K562 (cell line): Measurements from ENCODE around the gene ZNF385D. TPM values are rescaled to one million over a fixed set of nuclear protein-coding genes. Genes with fewer than 3 reads are reported as not detected.

Source experiments
- ATAC-seq: fragments of 200-7000 bp; cut with Tn5 transposase; 3 replicates; pipeline ENCODE4 v1.9.1; 2020; ENCODE audit warnings: moderate library complexity
- BruUV-seq: library from RNA; stranded (reverse); fragments of 400-500 nt; replicated peaks from 2 replicates; lab custom pipeline; 2021; lab: Mats Ljungman, UMichigan
- CTCF ChIA-PET: fragments of 300-600 bp; formaldehyde crosslinking; extraction: SDS; loops from one replicate; lab custom pipeline; 2021; ENCODE audit warnings: low intra/inter-chr PET ratio; lab: Yijun Ruan, JAX
- POLR2A ChIA-PET: fragments of 300-600, 350-650 bp; sonication (Branson Sonifier 250); formaldehyde crosslinking; extraction: SDS; loops from one replicate; lab custom pipeline; 2021; ENCODE audit warnings: antibody characterized with exemption, inconsistent platforms; lab: Yijun Ruan, JAX
- DNase-seq, 4 experiments: peaks; one replicate each; pipeline versions ENCODE4 v3.0.0 to v3.0.0-alpha.2; 2011 to 2018; ENCODE audit warnings: low spot score in 3 of 4, mixed read lengths in 3 of 4; ENCODE audit errors: extremely low read depth in 1 of 4
- FAIRE-seq: peaks from 2 replicates; lab custom pipeline; 2011; peaks lifted over from hg19 to GRCh38; lab: Jason Lieb, UNC
- H2AFZ ChIP-seq: 2 replicates; pipeline ENCODE4 v1.6.0; 2011; ENCODE audit warnings: low read depth, low read length, control low read depth, inconsistent platforms
- H3K27ac ChIP-seq: fragments of 200-600 bp; 3 replicates; pipeline ENCODE4 v1.8.0; 2011; ENCODE audit warnings: low read depth, mild to moderate bottlenecking, control low read depth, inconsistent platforms, low read length, moderate library complexity, mixed read lengths; ENCODE audit errors: extremely low read depth
- H3K27me3 ChIP-seq, 2 experiments: fragments of 300-600 bp in 1 of 2; 2 replicates in 1 of 2; 3 replicates in 1 of 2; pipeline versions ENCODE4 v1.6.0 to v1.8.0; 2011; ENCODE audit warnings: inconsistent platforms in 2 of 2, low read length in 2 of 2, mild to moderate bottlenecking in 1 of 2, mixed read lengths in 1 of 2, moderate library complexity in 1 of 2; ENCODE audit not compliant: control insufficient read depth in 2 of 2, insufficient read depth in 2 of 2
- H3K36me3 ChIP-seq: fragments of 300-600 bp; 3 replicates; pipeline ENCODE4 v1.8.0; 2011; ENCODE audit warnings: mild to moderate bottlenecking, low read length, inconsistent platforms; ENCODE audit not compliant: control insufficient read depth, insufficient read depth
- H3K4me1 ChIP-seq, 2 experiments: fragments of 200-600 bp in 1 of 2; replicated peaks in 1 of 2; 2 replicates in 1 of 2; 3 replicates in 1 of 2; pipeline versions ENCODE4 v1.5.1 to v1.8.0; 2011; ENCODE audit warnings: inconsistent platforms in 2 of 2, low read length in 2 of 2, mild to moderate bottlenecking in 1 of 2, mixed read lengths in 1 of 2, moderate library complexity in 1 of 2; ENCODE audit not compliant: control insufficient read depth in 2 of 2, insufficient read depth in 2 of 2
- H3K4me2 ChIP-seq: 2 replicates; pipeline ENCODE4 v1.6.1; 2011; ENCODE audit warnings: low read length, control low read depth, inconsistent platforms, mixed read lengths; ENCODE audit not compliant: insufficient read depth
- H3K4me3 ChIP-seq: fragments of 200-600 bp; sonication (generic), shearing (Covaris generic); 2 replicates; pipeline ENCODE4 v1.5.1; 2016; ENCODE audit warnings: control low read depth, inconsistent platforms
- H3K79me2 ChIP-seq: fragments of 200-600 bp; 3 replicates; pipeline ENCODE4 v1.8.0; 2011; ENCODE audit warnings: low read length, inconsistent platforms; ENCODE audit not compliant: control insufficient read depth, insufficient read depth
- H3K9ac ChIP-seq, 2 experiments: 2 replicates each; pipeline versions ENCODE4 v1.6.0 to v1.6.1; 2011; ENCODE audit warnings: low read depth in 2 of 2, low read length in 2 of 2, control low read depth in 1 of 2, inconsistent platforms in 1 of 2, mild to moderate bottlenecking in 1 of 2, mixed read lengths in 1 of 2; ENCODE audit not compliant: insufficient read depth in 1 of 2
- H3K9me1 ChIP-seq: one replicate; pipeline ENCODE4 v1.6.0; 2011; ENCODE audit warnings: inconsistent platforms, mild to moderate bottlenecking, low read length, moderate library complexity; ENCODE audit not compliant: control insufficient read depth, insufficient read depth
- H3K9me3 ChIP-seq: replicated peaks from 2 replicates; pipeline ENCODE4 v1.5.1; 2011; ENCODE audit warnings: low read depth, low read length, inconsistent platforms; ENCODE audit not compliant: control insufficient read depth, insufficient read depth
- H4K20me1 ChIP-seq: replicated peaks from 2 replicates; pipeline ENCODE4 v1.6.1; 2011; ENCODE audit warnings: low read length, inconsistent platforms, mixed read lengths; ENCODE audit not compliant: control insufficient read depth, insufficient read depth
- ARHGAP35 ChIP-seq: fragments of 450-650 bp; IDR thresholded peaks from 2 replicates; pipeline ENCODE4 v1.6.1; 2018; ENCODE audit not compliant: partially characterized antibody
- ARID2 ChIP-seq: fragments of 450-650 bp; IDR thresholded peaks from 2 replicates; pipeline ENCODE4 v1.6.1; 2017; ENCODE audit warnings: antibody characterized with exemption, mild to moderate bottlenecking
- C11orf30 ChIP-seq: fragments of 450-650 bp; IDR thresholded peaks from 2 replicates; pipeline ENCODE4 v1.6.1; 2016; ENCODE audit warnings: low read depth, mild to moderate bottlenecking
- HDAC1 ChIP-seq, 2 experiments: fragments of 450-650 bp; IDR thresholded peaks; 2 replicates each; pipeline ENCODE4 v1.6.1; 2016 to 2017; ENCODE audit warnings: inconsistent platforms in 1 of 2, mild to moderate bottlenecking in 1 of 2, moderate library complexity in 1 of 2
- HDAC3 ChIP-seq: fragments of 450-650 bp; IDR thresholded peaks from 2 replicates; pipeline ENCODE4 v1.6.1; 2018; ENCODE audit warnings: borderline replicate concordance, mild to moderate bottlenecking, moderate library complexity; ENCODE audit not compliant: partially characterized antibody
- KHSRP ChIP-seq: fragments of 450-650 bp; IDR thresholded peaks from 2 replicates; pipeline ENCODE4 v1.6.1; 2017
- MAFF ChIP-seq: IDR thresholded peaks from 2 replicates; pipeline ENCODE4 v1.6.1; 2012; ENCODE audit warnings: low read length, improper control_type of control experiment
- MAFK ChIP-seq: IDR thresholded peaks from 2 replicates; pipeline ENCODE4 v1.6.1; 2011; ENCODE audit warnings: low read length, improper control_type of control experiment
- MTA1 ChIP-seq: fragments of 450-650 bp; IDR thresholded peaks from 2 replicates; pipeline ENCODE4 v1.6.1; 2017; ENCODE audit warnings: borderline replicate concordance
- NBN ChIP-seq: fragments of 450-650 bp; IDR thresholded peaks from 2 replicates; pipeline ENCODE4 v1.6.1; 2016; ENCODE audit warnings: low read depth, mild to moderate bottlenecking
- NCOA6 ChIP-seq: fragments of 450-650 bp; IDR thresholded peaks from 2 replicates; pipeline ENCODE4 v1.6.1; 2017; ENCODE audit warnings: mild to moderate bottlenecking
- PTRF ChIP-seq: fragments of 450-650 bp; IDR thresholded peaks from 2 replicates; pipeline ENCODE4 v1.6.1; 2016; ENCODE audit warnings: mild to moderate bottlenecking, missing genetic modification characterization, missing compliant biosample characterization
- TCF3 ChIP-seq: sonication (generic); formaldehyde crosslinking; IDR thresholded peaks from 2 replicates; pipeline ENCODE4 v1.4.0; 2020; ENCODE audit warnings: mild to moderate bottlenecking, missing genetic modification reagents
- ZBTB8A ChIP-seq: fragments of 450-650 bp; IDR thresholded peaks from 2 replicates; pipeline ENCODE4 v1.6.1; 2018; ENCODE audit warnings: mild to moderate bottlenecking, moderate library complexity; ENCODE audit not compliant: partially characterized antibody
- ZC3H4 ChIP-seq: sonication (generic); formaldehyde crosslinking; IDR thresholded peaks from 2 replicates; pipeline ENCODE4 v1.9.0; 2021; ENCODE audit warnings: missing genetic modification reagents, borderline replicate concordance
- ZNF316 ChIP-seq: fragments of 450-650 bp; IDR thresholded peaks from 2 replicates; pipeline ENCODE4 v1.6.1; 2016
- ZNF408 ChIP-seq: fragments of 250-450 bp; sonication (Bioruptor Pico); IDR thresholded peaks from 2 replicates; pipeline ENCODE4 v1.4.0; 2020; ENCODE audit warnings: low read depth, mild to moderate bottlenecking, moderate library complexity
- ZNF699 ChIP-seq: fragments of 250-450 bp; sonication (Bioruptor Pico); IDR thresholded peaks from 2 replicates; pipeline ENCODE4 v1.8.0; 2021; ENCODE audit warnings: mild to moderate bottlenecking, moderate library complexity; ENCODE audit not compliant: insufficient replicate concordance
- WGBS: fragments of 100-300 bp; shearing (Covaris generic); methylation state at CpG from one replicate; pipeline ENCODE4 v1.1.6; 2016; ENCODE audit warnings: low coverage, mixed read lengths; ENCODE audit not compliant: insufficient coverage; ENCODE audit errors: missing lambda C conversion rate; 5-methylcytosine and 5-hydroxymethylcytosine counted together
- in situ Hi-C: fragments of 300-500 bp; cut with MboI; formaldehyde crosslinking; loops from 4 replicates; pipeline ENCODE4 v1.15.0; 2018; ENCODE audit warnings: inconsistent platforms, mixed read lengths
- intact Hi-C: fragments of 100-400 bp; cut with micrococcal nuclease; formaldehyde crosslinking; loops from 2 replicates; pipeline ENCODE4 v1.14.2; 2022
- polyA plus RNA-seq, 8 experiments: library from polyadenylated mRNA; depleted of rRNA in 4 of 8; stranded (reverse) in 5 of 8; unstranded in 3 of 8; fragments of >200 nt; fragmentation: Nextera tagmentation in 2 of 8; fragmentation: Illumina TruSeq in 1 of 8; extraction: Ambion mirVana in 2 of 8; extraction: Trizol in 1 of 8; gene quantifications; 2 replicates each; pipeline versions ENCODE4 v1.2.1 to v1.2.3, GENCODE V29; 2011 to 2014; ENCODE audit warnings: inconsistent platforms in 1 of 8, missing spikeins in 1 of 8
- total RNA-seq, 7 experiments: library from RNA; depleted of rRNA in 6 of 7; stranded (reverse); fragments of >200 nt in 6 of 7; fragmentation: Illumina TruSeq in 2 of 7; extraction: Trizol in 2 of 7; gene quantifications; 2 replicates each; pipeline versions ENCODE4 v1.2.1 to v1.2.3, GENCODE V29; 2011 to 2021; ENCODE audit warnings: low replicate concordance in 1 of 7
- TF ChIP-seq, protein P1 (sequence below): fragments of 450-650 bp; conservative IDR thresholded peaks from 2 replicates; pipeline ENCODE4 v1.6.1; 2016; ENCODE audit warnings: missing genetic modification characterization, low read depth, mild to moderate bottlenecking, missing compliant biosample characterization, moderate library complexity
- TF ChIP-seq, protein P2 (sequence below): fragments of 450-650 bp; formaldehyde crosslinking; IDR thresholded peaks from 2 replicates; pipeline ENCODE4 v1.4.0; 2020; ENCODE audit warnings: mild to moderate bottlenecking, mixed read lengths

Gene ZNF385D
- total and polyA plus RNA-seq, 9 of the 15 experiments (the other 6 are each of a cell fraction or from before 2014, with no cell fraction given) = 0.14 to 1.7 (median 0.51) TPM

DNA sequence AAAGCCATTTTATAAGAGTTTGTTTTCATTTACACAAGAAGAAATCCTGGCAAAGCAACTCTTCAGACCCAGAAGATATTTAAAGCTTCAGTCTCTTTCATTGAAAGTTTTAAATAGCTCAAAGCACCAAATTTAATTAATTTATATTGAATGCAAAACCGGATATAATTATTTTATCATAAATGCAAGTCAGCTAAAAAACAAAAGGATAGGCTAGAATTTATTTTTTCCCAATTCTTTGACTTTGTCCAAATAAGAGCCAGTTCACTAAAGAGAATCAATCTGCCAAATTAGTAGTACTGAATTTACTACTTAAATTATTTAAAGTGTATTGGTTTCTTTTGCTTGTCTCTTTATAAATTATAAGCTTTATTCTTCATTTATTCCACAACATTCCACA is 101.5 kb downstream of the ZNF385D start (continued):
- TF ChIP-seq C11orf30 = peak; percentile 70
- TF ChIP-seq MTA1 = no peak
- peak; percentile 13; the same call in 1 of the 2 replicates for TF ChIP-seq MAFK
- no peak for TF ChIP-seq ARID2
- TF ChIP-seq ZNF699 (CRISPR knock-in tag) = no peak
- peak; percentile 50; the same call in 1 of the 2 replicates for TF ChIP-seq MAFF
- TF ChIP-seq, protein P1, sequence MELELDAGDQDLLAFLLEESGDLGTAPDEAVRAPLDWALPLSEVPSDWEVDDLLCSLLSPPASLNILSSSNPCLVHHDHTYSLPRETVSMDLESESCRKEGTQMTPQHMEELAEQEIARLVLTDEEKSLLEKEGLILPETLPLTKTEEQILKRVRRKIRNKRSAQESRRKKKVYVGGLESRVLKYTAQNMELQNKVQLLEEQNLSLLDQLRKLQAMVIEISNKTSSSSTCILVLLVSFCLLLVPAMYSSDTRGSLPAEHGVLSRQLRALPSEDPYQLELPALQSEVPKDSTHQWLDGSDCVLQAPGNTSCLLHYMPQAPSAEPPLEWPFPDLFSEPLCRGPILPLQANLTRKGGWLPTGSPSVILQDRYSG (tag) = no peak
- TF ChIP-seq, protein P2, sequence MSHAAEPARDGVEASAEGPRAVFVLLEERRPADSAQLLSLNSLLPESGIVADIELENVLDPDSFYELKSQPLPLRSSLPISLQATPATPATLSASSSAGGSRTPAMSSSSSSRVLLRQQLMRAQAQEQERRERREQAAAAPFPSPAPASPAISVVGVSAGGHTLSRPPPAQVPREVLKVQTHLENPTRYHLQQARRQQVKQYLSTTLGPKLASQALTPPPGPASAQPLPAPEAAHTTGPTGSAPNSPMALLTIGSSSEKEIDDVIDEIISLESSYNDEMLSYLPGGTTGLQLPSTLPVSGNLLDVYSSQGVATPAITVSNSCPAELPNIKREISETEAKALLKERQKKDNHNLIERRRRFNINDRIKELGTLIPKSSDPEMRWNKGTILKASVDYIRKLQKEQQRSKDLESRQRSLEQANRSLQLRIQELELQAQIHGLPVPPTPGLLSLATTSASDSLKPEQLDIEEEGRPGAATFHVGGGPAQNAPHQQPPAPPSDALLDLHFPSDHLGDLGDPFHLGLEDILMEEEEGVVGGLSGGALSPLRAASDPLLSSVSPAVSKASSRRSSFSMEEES = no peak
- TF ChIP-seq ZNF316 = peak; percentile 76
- TF ChIP-seq, all 486 proteins: peak for 5

DNA sequence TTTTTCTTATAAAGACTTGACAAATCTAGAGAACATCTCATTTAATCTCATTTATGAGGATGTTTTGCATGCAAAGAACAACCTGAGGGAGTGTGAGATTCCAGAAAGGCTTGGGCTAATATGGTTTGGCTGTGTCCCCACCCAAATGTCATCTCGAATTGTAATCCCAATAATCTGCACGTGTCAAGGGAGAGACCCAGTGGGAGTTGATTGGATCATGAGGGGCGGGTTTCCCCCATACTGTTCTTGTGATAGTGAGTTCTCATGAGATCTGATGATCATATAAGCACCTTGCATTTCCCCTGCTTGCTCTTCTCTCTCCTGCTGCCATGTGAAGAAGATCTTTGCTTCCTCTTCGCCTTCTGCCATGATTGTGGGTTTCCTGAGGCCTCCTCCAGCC is 103.0 kb downstream of the ZNF385D start:
- intact Hi-C loops (no loop called here), in situ Hi-C loops (no loop called here)
- DNase-seq = no peak
- no peak overlapping the region for H2AFZ ChIP-seq
- H3K9me1 ChIP-seq = no peaks in the 10 kb centered on the region
- no peak overlapping the region for H3K27ac ChIP-seq
- 26% methylated on average over 4 of the region's 4 CpGs for WGBS
- no TSS peak for BruUV-seq
- ATAC-seq = no peak
- no peaks in the 10 kb centered on the region for H3K4me1 ChIP-seq
- CTCF ChIA-PET = no interaction called here
- no peaks in the 10 kb centered on the region for H4K20me1 ChIP-seq
- H3K4me3 ChIP-seq = no peak overlapping the region
- no peak for FAIRE-seq
- no peaks in the 10 kb centered on the region for H3K79me2 ChIP-seq
- no peaks in the 10 kb centered on the region for H3K27me3 ChIP-seq
- no peak overlapping the region for H3K9ac ChIP-seq
- H3K9me3 ChIP-seq = no peaks in the 10 kb centered on the region
- POLR2A ChIA-PET = no interaction called here
- no peak for TF ChIP-seq HDAC1 (IDR thresholded peaks at IDR 0.05)
- no peak for TF ChIP-seq HDAC3
- no peak for TF ChIP-seq ZBTB8A
- TF ChIP-seq NCOA6 = no peak
- TF ChIP-seq ZNF408 (CRISPR knock-in tag) = no peak
- TF ChIP-seq KHSRP = no peak
- TF ChIP-seq NBN = no peak
- no peak for TF ChIP-seq ZC3H4 (CRISPR knock-in tag)
- TF ChIP-seq TCF3 (CRISPR knock-in tag) = no peak
- no peak for TF ChIP-seq ARHGAP35
- TF ChIP-seq PTRF (tag) = no peak
- TF ChIP-seq, all 486 proteins: peak for 0
- Histone ChIP-seq H3K4me2 (no peak overlapping the region), H3K36me3 (no peaks in the 10 kb centered on the region)
